Measurements from ENCODE around the gene ZCRB1.
A peak's percentile ranks its signal among the peaks of the same experiment; 100 is the strongest.
"Not testable (repeated sequence)": the region's sequence is repeated elsewhere in the genome, so short reads cannot be mapped to it uniquely, and the experiment has no call there.

The ZCRB1 gene, protein sequence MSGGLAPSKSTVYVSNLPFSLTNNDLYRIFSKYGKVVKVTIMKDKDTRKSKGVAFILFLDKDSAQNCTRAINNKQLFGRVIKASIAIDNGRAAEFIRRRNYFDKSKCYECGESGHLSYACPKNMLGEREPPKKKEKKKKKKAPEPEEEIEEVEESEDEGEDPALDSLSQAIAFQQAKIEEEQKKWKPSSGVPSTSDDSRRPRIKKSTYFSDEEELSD

GRCh38 chr12:42325653-42326474, at the start of gene ZCRB1, which contains the start of gene PPHLN1:
Gene ZCRB1 (minus strand): TSS chr12:42326094. CDS start chr12:42324102, 1,992 bp downstream.
Gene PPHLN1 (plus strand): TSS chr12:42326167. CDS start chr12:42335903, 9,736 bp downstream.
- DNase-seq (ENCODE audit: low read depth in 3 of 3), result peak; percentile 44 to 62 (median 53)

- no peak for DNase-seq (ENCODE audit: low read depth in 3 of 3)
Observed at GRCh38 chr12:42373669-42374068, 47.8 kb upstream of the ZCRB1 start.

DNA sequence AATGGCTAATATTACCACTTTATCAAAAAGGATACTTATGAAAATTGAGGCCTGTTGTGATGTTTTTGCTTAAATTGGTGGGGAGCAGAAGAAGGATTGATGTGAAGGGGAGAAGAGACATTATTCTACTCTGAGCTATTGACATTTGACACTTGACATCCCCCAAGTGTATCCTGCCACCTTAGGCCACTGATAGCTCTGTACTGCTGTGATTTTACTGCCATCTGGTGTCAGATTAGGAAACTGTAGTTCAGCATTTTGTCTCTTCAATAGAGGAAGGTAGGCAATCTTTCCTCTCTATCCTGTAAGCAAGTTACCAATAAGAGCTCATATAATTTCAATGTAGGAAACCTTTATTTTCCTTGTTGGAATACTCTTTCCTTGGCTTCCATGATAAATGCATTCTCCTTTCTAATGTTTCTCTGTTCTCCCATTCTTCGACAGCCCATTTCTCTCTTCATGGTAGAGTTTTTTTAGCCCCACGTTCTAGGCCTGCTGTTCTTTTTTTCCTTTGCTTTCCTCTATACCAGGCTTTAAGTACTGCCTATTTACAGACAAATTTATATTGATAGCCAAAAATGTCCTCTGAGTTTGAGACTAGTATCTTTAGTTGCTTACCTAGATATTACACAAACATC, 46.4 kb upstream of the ZCRB1 start:
- no peak for DNase-seq (ENCODE audit: low read depth in 3 of 3)

- no peak for DNase-seq (ENCODE audit: low read depth in 3 of 3)
Observed at GRCh38 chr12:42370013-42370412, 44.1 kb upstream of the ZCRB1 start.

DNA sequence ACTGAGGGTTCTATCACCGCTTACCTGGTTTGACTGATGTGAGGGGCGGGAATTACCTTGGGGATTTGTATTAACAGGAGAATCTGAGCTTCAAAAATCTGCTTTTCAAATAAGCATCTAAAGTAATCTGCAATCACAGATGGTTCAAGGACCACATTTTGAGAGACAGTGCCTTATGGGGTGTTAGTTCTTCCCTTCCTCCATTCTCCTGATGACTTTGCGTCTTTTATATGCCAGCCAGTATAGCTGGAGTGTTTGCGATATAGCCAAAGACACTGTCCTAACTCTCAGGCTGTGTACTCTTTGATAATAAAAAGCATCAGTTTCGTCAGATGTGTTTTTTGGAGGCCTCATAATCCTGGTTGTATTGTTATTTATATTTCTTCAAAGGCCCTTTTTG, 39.6 kb upstream of the ZCRB1 start:
- no peak for DNase-seq (ENCODE audit: low read depth in 3 of 3)

- no peak for DNase-seq (ENCODE audit: low read depth in 3 of 3)
Observed at GRCh38 chr12:42364692-42365091, 38.8 kb upstream of the ZCRB1 start.

DNA sequence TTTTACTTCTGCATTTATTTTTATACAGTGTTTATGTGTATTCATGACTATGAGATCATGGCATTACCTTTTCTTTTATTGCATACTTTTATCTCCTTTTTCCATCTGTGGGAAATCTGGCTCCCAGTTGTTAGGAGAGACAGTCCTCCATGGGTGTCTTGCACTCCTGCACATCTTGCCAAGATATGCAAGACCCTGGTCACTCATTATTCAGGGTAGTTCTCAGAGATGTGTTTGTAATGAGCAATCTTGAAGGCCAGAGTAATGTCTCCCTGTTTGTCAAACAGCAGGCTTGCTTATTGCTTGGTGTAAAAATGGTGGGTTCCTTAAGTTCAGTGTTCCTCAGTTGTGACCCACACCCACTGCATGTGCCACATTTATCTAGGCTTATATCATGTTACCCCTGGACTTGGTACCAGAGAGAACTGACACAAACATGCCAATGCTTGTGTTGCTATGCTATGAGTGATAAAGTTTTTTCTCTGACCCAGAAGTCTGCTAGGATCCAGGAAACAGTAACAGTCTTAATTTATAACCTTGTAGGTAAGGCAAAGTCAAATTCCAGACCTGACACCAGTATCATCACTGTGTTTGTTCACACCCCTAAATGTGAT, 36.9 kb upstream of the ZCRB1 start:
- no peak for DNase-seq (ENCODE audit: low read depth in 3 of 3)

DNA sequence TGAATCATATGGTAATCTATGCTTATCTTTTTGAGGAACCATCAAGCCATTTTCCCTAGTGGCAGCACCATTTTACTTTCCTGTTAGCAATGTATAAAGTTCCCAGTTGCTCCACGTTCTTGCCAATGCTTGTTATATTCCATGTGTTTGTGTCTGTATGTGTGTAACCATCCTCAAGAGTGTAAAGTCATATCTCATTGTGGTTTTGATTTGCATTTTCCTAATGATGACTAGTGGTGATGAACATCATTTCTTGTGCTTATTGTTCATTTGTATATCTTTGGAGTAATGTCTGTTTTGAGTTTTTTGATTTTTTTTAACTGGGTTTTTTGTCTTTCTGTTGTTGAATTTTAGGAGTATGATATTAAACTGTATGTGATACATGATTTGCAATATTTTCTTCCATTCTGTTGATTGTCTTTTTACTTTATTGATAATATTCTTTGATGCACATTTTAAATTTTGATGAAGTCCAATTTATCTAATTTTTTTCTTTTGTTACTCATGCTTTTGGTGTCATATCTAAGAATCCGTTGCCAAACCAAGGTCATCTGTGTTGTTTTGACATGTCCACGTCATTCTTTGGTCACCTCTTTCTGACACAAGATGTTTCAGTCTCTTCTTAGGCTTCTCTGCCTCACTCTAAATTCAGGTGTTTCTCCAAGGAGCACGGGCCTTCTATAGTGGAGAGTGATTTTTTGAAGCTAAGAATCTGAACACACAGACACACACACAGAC, 36.2 kb upstream of the ZCRB1 start:
- no peak for DNase-seq (ENCODE audit: low read depth in 3 of 3)

DNA sequence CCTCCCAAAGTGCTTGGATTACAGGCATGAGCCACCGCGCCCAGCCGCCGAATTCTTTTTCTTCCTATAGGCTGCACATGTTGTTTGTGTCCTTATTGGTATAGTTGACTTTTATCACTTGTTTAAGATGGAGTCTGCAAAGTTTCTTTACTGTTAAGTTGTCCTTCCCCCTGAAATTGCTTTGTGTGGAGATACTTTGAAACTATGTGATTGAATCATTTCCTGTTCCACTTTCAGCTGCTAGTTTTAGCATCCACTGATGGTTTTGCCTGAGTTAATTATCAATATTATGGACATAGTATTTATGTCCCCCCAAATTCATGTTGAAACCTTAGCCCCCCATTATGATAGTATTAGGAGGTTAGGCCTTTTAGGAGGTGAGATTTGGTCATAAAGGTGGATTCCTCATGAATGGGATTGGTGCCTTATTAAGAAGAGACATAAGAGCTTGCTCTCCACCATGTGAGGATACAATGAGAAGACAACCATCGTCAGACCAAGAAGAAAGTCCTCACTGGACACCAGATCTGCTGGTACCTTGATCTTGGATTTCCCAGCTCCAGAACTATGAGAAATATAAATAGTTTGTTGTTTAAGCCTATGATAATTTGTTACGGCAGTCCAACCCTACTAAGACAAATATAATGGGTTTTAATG, 35.0 kb upstream of the ZCRB1 start:
- no peak for DNase-seq (ENCODE audit: low read depth in 3 of 3)

- DNase-seq (ENCODE audit: low read depth in 3 of 3), result no peak
Observed at GRCh38 chr12:42356344-42356743, 30.4 kb upstream of the ZCRB1 start.

- not testable (repeated sequence) for DNase-seq (ENCODE audit: low read depth in 3 of 3)
Observed at GRCh38 chr12:42350021-42350407, 24.1 kb upstream of the ZCRB1 start.

DNA sequence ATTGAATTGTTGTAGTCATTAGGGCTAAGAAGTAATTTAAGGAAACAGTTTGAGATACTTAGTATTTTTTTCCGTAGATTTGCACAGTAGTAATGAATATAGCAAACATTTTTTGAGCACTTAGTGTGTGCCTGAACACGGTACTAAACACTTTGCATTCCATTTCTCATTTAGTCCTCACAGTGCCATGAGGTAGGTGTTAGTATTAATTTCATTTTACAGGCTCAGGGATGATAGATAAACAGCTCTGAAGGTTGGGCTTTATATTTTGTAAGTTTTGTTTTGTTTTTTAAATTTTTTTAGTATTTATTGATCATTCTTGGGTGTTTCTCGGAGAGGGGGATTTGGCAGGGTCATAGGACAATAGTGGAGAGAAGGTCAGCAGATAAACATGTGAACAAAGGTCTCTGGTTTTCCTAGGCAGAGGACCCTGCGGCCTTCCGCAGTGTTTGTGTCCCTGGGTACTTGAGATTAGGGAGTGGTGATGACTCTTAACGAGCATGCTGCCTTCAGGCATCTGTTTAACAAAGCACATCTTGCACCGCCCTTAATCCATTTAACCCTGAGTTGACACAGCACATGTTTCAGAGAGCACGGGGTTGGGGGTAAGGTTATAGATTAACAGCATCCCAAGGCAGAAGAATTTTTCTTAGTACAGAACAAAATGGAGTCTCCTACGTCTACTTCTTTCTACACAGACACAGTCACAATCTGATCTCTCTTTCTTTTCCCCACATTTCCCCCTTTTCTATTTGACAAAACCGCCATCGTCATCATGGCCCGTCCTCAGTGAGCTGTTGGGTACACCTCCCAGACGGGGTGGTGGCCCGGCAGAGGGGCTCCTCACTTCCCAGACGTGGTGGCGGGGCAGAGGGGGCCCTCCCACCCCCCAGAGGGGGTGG, 23.5 kb upstream of the ZCRB1 start:
- DNase-seq (ENCODE audit: low read depth in 3 of 3), result not testable (repeated sequence)

DNA sequence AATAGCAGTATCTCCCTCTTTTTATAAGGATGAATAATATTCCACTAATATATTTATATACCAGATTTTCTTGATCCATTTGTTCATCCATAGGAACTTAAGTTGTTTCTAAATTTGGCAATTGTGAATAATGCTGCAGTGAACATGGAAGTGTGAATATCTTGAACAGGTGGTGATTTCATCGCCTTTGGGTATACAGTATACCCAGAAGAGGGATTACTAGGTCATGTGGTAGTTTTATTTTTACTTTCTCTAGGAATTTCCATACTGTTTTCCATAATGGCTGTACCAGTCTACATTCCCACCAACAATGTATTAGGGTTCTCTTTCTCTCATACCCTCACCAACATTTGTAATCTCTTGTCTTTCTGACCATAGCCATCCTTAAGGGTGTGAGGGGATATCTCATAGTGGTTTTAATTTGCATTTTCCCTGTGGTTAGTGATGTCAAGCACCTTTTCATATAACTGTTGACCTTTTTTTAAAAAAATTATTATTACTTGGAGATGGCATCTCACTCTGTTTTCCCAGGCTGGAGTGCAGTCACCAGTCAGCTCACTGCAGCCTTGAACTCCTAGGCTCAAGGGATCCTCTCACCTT, 20.6 kb upstream of the ZCRB1 start:
- DNase-seq (ENCODE audit: low read depth in 3 of 3), result no peak

GRCh38 chr12:42343721-42344120, 17.8 kb upstream of the ZCRB1 start:
- DNase-seq (ENCODE audit: low read depth in 3 of 3), result no peak

GRCh38 chr12:42342028-42342427, 16.1 kb upstream of the ZCRB1 start:
- DNase-seq (ENCODE audit: low read depth in 3 of 3), result no peak

- no peak for DNase-seq (ENCODE audit: low read depth in 3 of 3)
Observed at GRCh38 chr12:42338280-42338679, 12.4 kb upstream of the ZCRB1 start.

DNA sequence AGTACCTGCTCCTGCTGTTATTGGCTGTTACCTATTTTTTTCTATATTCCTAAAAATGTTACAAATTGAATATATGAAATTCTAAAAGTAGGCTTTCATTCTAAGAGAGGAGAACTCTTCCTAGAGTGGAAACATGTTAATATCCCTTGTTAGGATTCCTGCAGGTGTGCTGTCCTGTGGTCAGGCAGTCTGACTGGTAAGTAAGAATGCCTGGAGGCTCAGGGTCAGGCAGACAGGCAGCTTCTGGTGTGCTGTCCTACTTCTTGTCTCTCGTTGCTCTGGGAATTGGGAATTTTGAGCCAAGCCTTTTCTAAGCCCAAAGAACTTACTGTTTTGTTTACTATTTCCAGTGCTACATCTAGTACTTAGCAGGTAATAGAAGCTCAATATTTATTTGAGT, 10.4 kb upstream of the ZCRB1 start:
- no peak for DNase-seq (ENCODE audit: low read depth in 3 of 3)

GRCh38 chr12:42332301-42333285, 6.7 kb upstream of the ZCRB1 start:
- no peak for DNase-seq (ENCODE audit: low read depth in 3 of 3)
